GM12878 (cell line): ENCODE results near the gene SERPINI1. TPM values are rescaled to one million over a fixed set of nuclear protein-coding genes. Genes with fewer than 3 reads are reported as not detected.

ENCODE experiments used
- ATAC-seq: fragments of 200-7000 bp; cut with Tn5 transposase; 3 replicates; pipeline ENCODE4 v1.9.1; 2020; ENCODE audit warnings: mild to moderate bottlenecking, moderate library complexity
- BruUV-seq: library from RNA; stranded (reverse); fragments of 400-500 nt; replicated peaks from 2 replicates; lab custom pipeline; 2021; lab: Mats Ljungman, UMichigan
- CTCF ChIA-PET: fragments of 300-600 bp; sonication (Branson Sonifier 250); formaldehyde crosslinking; extraction: SDS; loops from one replicate; lab custom pipeline; 2021; ENCODE audit warnings: inconsistent platforms; lab: Yijun Ruan, JAX
- POLR2A ChIA-PET: fragments of 350-600 bp; formaldehyde crosslinking; extraction: SDS; loops from one replicate; lab custom pipeline; 2021; ENCODE audit warnings: inconsistent platforms; lab: Charles Lee
- RAD21 ChIA-PET: fragments of 300-600 bp; sonication (Branson Sonifier 250); formaldehyde crosslinking; loops from one replicate; lab custom pipeline; 2023; ENCODE audit warnings: antibody characterized with exemption; ENCODE audit not compliant: unreplicated experiment; lab: Charles Lee
- SMC1A ChIA-PET: fragments of 300-600 bp; sonication (Branson Sonifier 250); formaldehyde crosslinking; loops from one replicate; lab custom pipeline; 2023; ENCODE audit not compliant: unreplicated experiment, uncharacterized antibody; lab: Charles Lee
- DNase-seq: peaks from one replicate; pipeline ENCODE4 v3.0.0-alpha.2; 2011; ENCODE audit warnings: low read depth, low spot score
- FAIRE-seq: peaks from 3 replicates; lab custom pipeline; 2011; peaks lifted over from hg19 to GRCh38; lab: Jason Lieb, UNC
- H2AFZ ChIP-seq: 2 replicates; pipeline ENCODE4 v1.6.0; 2011; ENCODE audit warnings: low read depth, low read length, control low read depth; ENCODE audit not compliant: control insufficient read depth
- H3K27ac ChIP-seq: 2 replicates; pipeline ENCODE4 v1.5.1; 2011; ENCODE audit warnings: control low read depth; ENCODE audit not compliant: control insufficient read depth, insufficient read depth
- H3K27me3 ChIP-seq, 2 experiments: replicated peaks in 1 of 2; 2 replicates each; pipeline versions ENCODE4 v1.6.0 to v1.6.1; 2011; ENCODE audit warnings: low read length in 1 of 2; ENCODE audit not compliant: control insufficient read depth in 2 of 2, insufficient read depth in 2 of 2
- H3K36me3 ChIP-seq, 2 experiments: 2 replicates each; pipeline ENCODE4 v1.5.1; 2011; ENCODE audit warnings: low read length in 1 of 2; ENCODE audit not compliant: control insufficient read depth in 2 of 2, insufficient read depth in 2 of 2
- H3K4me1 ChIP-seq: 2 replicates; pipeline ENCODE4 v1.6.1; 2011; ENCODE audit warnings: mild to moderate bottlenecking, low read length, moderate library complexity, mixed read lengths; ENCODE audit not compliant: control insufficient read depth, insufficient read depth
- H3K4me2 ChIP-seq: 2 replicates; pipeline ENCODE4 v1.6.0; 2011; ENCODE audit warnings: control low read depth; ENCODE audit not compliant: control insufficient read depth, insufficient read depth
- H3K4me3 ChIP-seq: fragments of 200-600 bp; sonication (generic); 2 replicates; pipeline ENCODE4 v1.5.1; 2016
- H3K79me2 ChIP-seq: 2 replicates; pipeline ENCODE4 v1.6.0; 2011; ENCODE audit warnings: low read length; ENCODE audit not compliant: control insufficient read depth, insufficient read depth
- H3K9ac ChIP-seq: 2 replicates; pipeline ENCODE4 v1.8.0; 2011; ENCODE audit warnings: low read length, control low read depth, mixed read lengths; ENCODE audit not compliant: control insufficient read depth, insufficient read depth
- H3K9me3 ChIP-seq: replicated peaks from 3 replicates; pipeline ENCODE4 v1.5.1; 2011; ENCODE audit warnings: mild to moderate bottlenecking, low read length; ENCODE audit not compliant: control insufficient read depth, insufficient read depth
- H4K20me1 ChIP-seq: 2 replicates; pipeline ENCODE4 v1.6.0; 2011; ENCODE audit not compliant: control insufficient read depth, insufficient read depth
- BCL11A ChIP-seq: IDR thresholded peaks from 2 replicates; pipeline ENCODE4 v1.6.1; 2011; ENCODE audit warnings: low read depth, low read length
- BMI1 ChIP-seq: fragments of 450-650 bp; IDR thresholded peaks from 2 replicates; pipeline ENCODE4 v1.6.1; 2016; ENCODE audit warnings: mild to moderate bottlenecking, moderate library complexity, borderline replicate concordance
- E2F4 ChIP-seq: IDR thresholded peaks from 2 replicates; pipeline ENCODE4 v1.6.1; 2012; ENCODE audit warnings: low read depth, low read length, improper control_type of control experiment
- FOXK2 ChIP-seq: fragments of 450-650 bp; IDR thresholded peaks from 2 replicates; pipeline ENCODE4 v1.6.1; 2017; ENCODE audit warnings: mild to moderate bottlenecking, moderate library complexity
- GABPA ChIP-seq: IDR thresholded peaks from 2 replicates; pipeline ENCODE4 v1.6.1; 2014; ENCODE audit warnings: antibody characterized with exemption, low read depth, mild to moderate bottlenecking, inconsistent platforms
- NRF1 ChIP-seq: conservative IDR thresholded peaks from 2 replicates; pipeline ENCODE4 v1.6.1; 2011; ENCODE audit warnings: mild to moderate bottlenecking, low read depth, low read length, improper control_type of control experiment
- PRDM15 ChIP-seq: fragments of 450-650 bp; formaldehyde crosslinking; IDR thresholded peaks from 2 replicates; pipeline ENCODE4 v1.4.0; 2020; ENCODE audit warnings: mild to moderate bottlenecking, moderate library complexity
- RELB ChIP-seq: fragments of 450-650 bp; IDR thresholded peaks from 2 replicates; pipeline ENCODE4 v1.6.1; 2017; ENCODE audit warnings: low read depth, mild to moderate bottlenecking, moderate library complexity
- TCF7 ChIP-seq: IDR thresholded peaks from 2 replicates; pipeline ENCODE4 v1.6.1; 2014; ENCODE audit warnings: antibody characterized with exemption, borderline replicate concordance
- YBX1 ChIP-seq: fragments of 450-650 bp; IDR thresholded peaks from 2 replicates; pipeline ENCODE4 v1.6.1; 2016; ENCODE audit warnings: antibody characterized with exemption
- YY1 ChIP-seq: IDR thresholded peaks from 2 replicates; pipeline ENCODE4 v1.6.1; 2011; ENCODE audit warnings: low read depth, mild to moderate bottlenecking, low read length
- WGBS: methylation state at CpG from one replicate; pipeline ENCODE4 v1.1.6; 2016; ENCODE audit warnings: low lambda C conversion rate; ENCODE audit not compliant: insufficient replicate concordance, insufficient coverage; ENCODE audit errors: missing lambda C conversion rate; 5-methylcytosine and 5-hydroxymethylcytosine counted together
- in situ Hi-C: fragments of 300-500 bp; cut with MboI; formaldehyde crosslinking; loops from 9 replicates; pipeline ENCODE4 v1.14.3; 2018; ENCODE audit warnings: mixed read lengths
- intact Hi-C: fragments of 100-400 bp; cut with micrococcal nuclease; formaldehyde crosslinking; loops from one replicate; pipeline ENCODE4 v1.14.2; 2022; ENCODE audit not compliant: unreplicated experiment
- polyA plus RNA-seq, 11 experiments: library from polyadenylated mRNA; depleted of rRNA in 4 of 11; unstranded in 6 of 11; stranded (reverse) in 5 of 11; fragments of >200 nt; fragmentation: Nextera tagmentation in 4 of 11; fragmentation: Illumina TruSeq in 1 of 11; extraction: Ambion mirVana in 4 of 11; extraction: Trizol in 1 of 11; gene quantifications; 1 replicate in 1 of 11; 2 replicates in 10 of 11; pipeline versions ENCODE4 v1.2.1 to v1.2.3, GENCODE V29; 2011 to 2016; ENCODE audit warnings: inconsistent platforms in 2 of 11, missing spikeins in 2 of 11, low read depth in 1 of 11
- total RNA-seq, 4 experiments: library from RNA; depleted of rRNA in 3 of 4; stranded (reverse); fragments of >200 nt in 3 of 4; fragmentation: Illumina TruSeq in 1 of 4; extraction: Trizol in 1 of 4; gene quantifications; 2 replicates each; pipeline versions ENCODE4 v1.2.1 to v1.2.3, GENCODE V29; 2013 to 2021

The SERPINI1 gene
- total and polyA plus RNA-seq, 10 of the 15 experiments (the other 5 are each of a cell fraction or from before 2014, with no cell fraction given), result 1.5 to 7.6 (median 3.6) TPM

- TF ChIP-seq PRDM15 (CRISPR knock-in tag) (no peak), FOXK2 (no peak), GABPA (no peak)
These were observed 5.6 kb downstream of the SERPINI1 start (continued) for GRCh38 chr3:167740961-167741587.

GRCh38 chr3:167742338-167742737, 6.8 kb downstream of the SERPINI1 start:
- no peak for DNase-seq
- ChIA-PET SMC1A (interaction anchor here (1.7 to 3.1 kb wide), 3 partner anchors 8 to 48 kb away, joined by 5 to 24 read pairs (median 7); no protein-coding TSS in a partner anchor), POLR2A (interaction anchor here (0.8 kb wide), 2 partner anchors 9 to 43 kb away, joined by 3 read pairs; no protein-coding TSS in a partner anchor), CTCF (interaction anchor here (0.8 to 3.5 kb wide), 5 partner anchors 12 to 363 kb away, joined by 3 to 42 read pairs (median 24); partner anchors contain the start of gene ZBBX), RAD21 (interaction anchor here (1.5 to 2.7 kb wide), 3 partner anchors 7 to 57 kb away, joined by 6 to 17 read pairs (median 10); no protein-coding TSS in a partner anchor)
- Histone ChIP-seq H3K9me3 (no peaks in the 10 kb centered on the region; the same call in 2 of the 3 replicates), H3K27ac (no peak overlapping the region), H3K4me3 (no peak overlapping the region), H3K4me1 (no peaks in the 10 kb centered on the region), H4K20me1 (no peaks in the 10 kb centered on the region), H2AFZ (no peak overlapping the region), H3K9ac (no peak overlapping the region), H3K79me2 (no peaks in the 10 kb centered on the region), H3K4me2 (no peak overlapping the region), H3K36me3 (no peaks in the 10 kb centered on the region), H3K27me3 (no peaks in the 10 kb centered on the region)
- no peak for FAIRE-seq
- BruUV-seq, result no TSS peak
- 75% methylated on average over 2 of the region's 2 CpGs for WGBS
- intact Hi-C loops (no loop called here), in situ Hi-C loops (no loop called here)
- no peak for ATAC-seq
- TF ChIP-seq BCL11A (no peak), TCF7 (no peak), E2F4 (no peak), PRDM15 (CRISPR knock-in tag) (no peak), RELB (no peak), YBX1 (no peak), YY1 (no peak), NRF1 (no peak), GABPA (no peak), BMI1 (no peak)
